ENCODE results near the gene TMIGD3.

TMIGD3 gene

GRCh38 chr1:111446967-111447892 lies 56.2 kb downstream of the TMIGD3 start:
- peak in 1 of 5 experiments; percentile 42 for DNase-seq

- no peak for DNase-seq
Measured at GRCh38 chr1:111446546-111446945, 56.9 kb downstream of the TMIGD3 start.

DNA sequence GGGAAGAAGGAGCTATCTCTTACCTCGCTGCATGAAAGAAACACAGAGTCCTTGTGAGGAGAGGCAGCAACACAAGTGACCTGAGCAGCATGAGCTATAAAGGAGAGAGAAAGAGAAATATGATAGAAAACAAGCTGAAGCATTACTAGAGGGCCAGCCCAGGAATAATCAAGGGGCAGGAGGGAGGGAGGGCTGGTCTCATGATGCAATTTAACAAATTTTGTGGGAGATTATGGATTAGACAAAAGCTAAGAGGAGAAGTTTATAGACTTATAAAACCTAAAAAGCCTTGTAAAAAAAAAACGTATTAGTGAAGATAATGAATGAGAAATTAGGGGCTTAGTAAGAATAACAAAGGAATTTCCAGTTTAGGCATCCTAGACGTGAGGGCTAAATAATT lies 59.4 kb downstream of the TMIGD3 start:
- no peak for DNase-seq

- DNase-seq: peak in 1 of 5 experiments; percentile 38
Measured at GRCh38 chr1:111442457-111442856, 61.0 kb downstream of the TMIGD3 start.

GRCh38 chr1:111441573-111442192 lies 61.8 kb downstream of the TMIGD3 start:
- DNase-seq: peak; percentile 9 to 82 (median 49)

DNA sequence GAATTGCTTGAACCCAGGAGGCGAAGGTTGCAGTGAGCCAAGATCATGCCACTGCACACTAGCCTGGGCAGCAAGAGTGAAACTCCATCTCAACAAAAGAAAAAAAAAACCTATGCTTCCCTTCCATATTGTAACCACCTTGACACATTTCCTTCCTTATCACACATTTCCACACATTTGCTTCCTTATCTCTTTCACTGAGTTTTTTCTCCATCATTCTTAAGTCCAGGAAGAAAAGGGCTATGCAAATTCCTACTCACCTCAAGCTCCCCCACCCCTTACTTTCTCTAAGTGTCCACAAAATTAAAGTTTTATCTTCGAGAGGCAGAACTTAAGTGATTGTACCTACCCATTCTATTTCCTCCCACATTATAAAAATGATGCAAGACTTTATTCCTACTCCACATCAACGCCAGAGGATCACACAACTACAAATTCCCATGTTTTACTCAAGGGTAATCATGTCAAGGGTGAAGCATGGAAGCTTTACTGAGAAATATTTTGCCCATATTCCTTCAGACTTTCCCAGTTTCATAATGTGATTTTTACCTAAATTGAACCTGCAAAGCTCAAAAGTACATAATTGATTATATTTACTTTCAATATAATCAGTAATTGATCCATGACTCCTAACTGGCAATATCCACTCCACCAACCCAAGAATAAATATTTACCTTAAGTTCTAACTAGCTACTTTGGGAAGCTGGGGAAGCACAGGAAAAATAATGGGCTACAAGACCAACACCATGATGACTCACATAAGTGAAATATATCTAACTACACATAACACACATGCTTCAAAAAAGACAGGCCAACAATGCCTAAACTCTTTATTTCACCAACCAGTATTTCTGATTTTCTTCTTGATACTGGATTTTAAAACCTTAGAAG lies 63.7 kb downstream of the TMIGD3 start:
- DNase-seq: no peak

- no peak for DNase-seq
Measured at GRCh38 chr1:111436726-111437125, 66.7 kb downstream of the TMIGD3 start.

All from T-helper 2 cell (primary cell).